ENCODE results near the gene AMIGO3.
"Not testable (repeated sequence)": the region's sequence is repeated elsewhere in the genome, so short reads cannot be mapped to it uniquely, and the experiment has no call there.

Gene AMIGO3

GRCh38 chr3:49719214-49719884 lies at the start of gene AMIGO3:
TSS of gene AMIGO3 (minus strand) at chr3:49719684. CDS start at chr3:49719465, 219 bp downstream.
- DNase-seq (ENCODE audit: low spot score), result no peak

- no peak for DNase-seq (ENCODE audit: low spot score)
Observed at GRCh38 chr3:49763981-49764380, 44.5 kb upstream of the AMIGO3 start.

GRCh38 chr3:49761661-49762060 lies 42.2 kb upstream of the AMIGO3 start:
- DNase-seq (ENCODE audit: low spot score), result no peak

- no peak for DNase-seq (ENCODE audit: low spot score)
Observed at GRCh38 chr3:49759226-49759625, 39.7 kb upstream of the AMIGO3 start.

GRCh38 chr3:49757197-49757596 lies 37.7 kb upstream of the AMIGO3 start:
- DNase-seq (ENCODE audit: low spot score), result no peak

- no peak for DNase-seq (ENCODE audit: low spot score)
Observed at GRCh38 chr3:49756036-49756435, 36.6 kb upstream of the AMIGO3 start.

- DNase-seq (ENCODE audit: low spot score), result no peak
Observed at GRCh38 chr3:49754536-49754935, 35.1 kb upstream of the AMIGO3 start.

- DNase-seq (ENCODE audit: low spot score), result no peak
Observed at GRCh38 chr3:49751501-49751900, 32.0 kb upstream of the AMIGO3 start.

- no peak for DNase-seq (ENCODE audit: low spot score)
Observed at GRCh38 chr3:49750056-49750455, 30.6 kb upstream of the AMIGO3 start.

GRCh38 chr3:49748874-49749273 lies 29.4 kb upstream of the AMIGO3 start:
- DNase-seq (ENCODE audit: low spot score), result not testable (repeated sequence)

GRCh38 chr3:49747792-49748480 lies 28.5 kb upstream of the AMIGO3 start:
- DNase-seq (ENCODE audit: low spot score), result no peak

- no peak for DNase-seq (ENCODE audit: low spot score)
Observed at GRCh38 chr3:49745986-49746385, 26.5 kb upstream of the AMIGO3 start.

- DNase-seq (ENCODE audit: low spot score), result no peak
Observed at GRCh38 chr3:49740427-49740826, 20.9 kb upstream of the AMIGO3 start.

- no peak for DNase-seq (ENCODE audit: low spot score)
Observed at GRCh38 chr3:49738067-49738713, 18.7 kb upstream of the AMIGO3 start.

- DNase-seq (ENCODE audit: low spot score), result no peak
Observed at GRCh38 chr3:49734752-49735151, 15.3 kb upstream of the AMIGO3 start.

- DNase-seq (ENCODE audit: low spot score), result no peak
Observed at GRCh38 chr3:49733551-49733950, 14.1 kb upstream of the AMIGO3 start.

GRCh38 chr3:49732597-49732996 lies 13.1 kb upstream of the AMIGO3 start:
- DNase-seq (ENCODE audit: low spot score), result no peak

GRCh38 chr3:49729966-49730609 lies 10.6 kb upstream of the AMIGO3 start:
- no peak for DNase-seq (ENCODE audit: low spot score)

- no peak for DNase-seq (ENCODE audit: low spot score)
Observed at GRCh38 chr3:49727924-49728361, 8.5 kb upstream of the AMIGO3 start.

GRCh38 chr3:49727154-49727923 lies 7.9 kb upstream of the AMIGO3 start:
- no peak for DNase-seq (ENCODE audit: low spot score)

- DNase-seq (ENCODE audit: low spot score), result no peak
Observed at GRCh38 chr3:49725906-49726681, 6.6 kb upstream of the AMIGO3 start.
